ENCODE data around the gene ECSIT.

DNA sequence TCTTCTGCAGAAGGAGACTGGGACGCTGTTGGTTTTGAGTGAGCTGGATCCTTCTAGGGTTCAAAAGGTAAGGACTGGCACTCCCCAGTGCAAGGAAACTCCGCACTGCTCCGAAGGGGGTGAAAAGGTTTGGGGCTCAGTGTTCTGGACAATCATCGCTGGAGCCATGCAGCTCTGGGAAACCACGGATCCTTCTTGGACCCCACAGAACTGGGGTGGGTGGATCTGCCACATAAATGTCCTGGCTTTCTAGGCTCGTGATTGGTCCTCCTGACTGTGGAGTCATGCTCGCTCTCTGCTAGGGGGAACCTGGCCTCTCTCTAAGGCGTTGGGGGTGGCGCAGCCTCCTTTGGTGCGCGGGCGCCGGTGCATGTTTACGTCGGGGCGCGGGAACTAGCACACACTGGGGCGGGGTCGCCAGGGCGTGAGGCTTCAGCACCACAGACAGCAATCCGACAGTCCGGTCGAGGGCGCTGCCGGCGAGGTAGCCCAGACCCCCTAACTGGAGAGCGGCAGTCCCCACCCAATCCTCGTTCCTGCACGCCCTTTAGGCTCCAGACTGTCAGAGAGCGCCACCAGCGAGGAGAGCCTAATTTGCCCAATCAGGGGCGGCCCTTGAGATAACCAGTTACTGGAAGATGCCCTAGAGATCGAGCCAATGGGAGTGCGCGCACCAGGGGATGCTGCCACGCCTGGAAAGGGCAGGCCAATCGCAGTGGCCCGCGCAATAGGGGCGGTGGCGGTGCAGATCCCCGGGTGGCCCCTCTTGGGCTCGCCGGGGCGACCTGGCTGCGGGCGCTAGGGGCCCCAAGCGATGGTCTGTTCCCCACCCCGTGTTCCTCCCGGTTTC, 47.2 kb downstream of the ECSIT start:
- TF ChIP-seq, protein P1, sequence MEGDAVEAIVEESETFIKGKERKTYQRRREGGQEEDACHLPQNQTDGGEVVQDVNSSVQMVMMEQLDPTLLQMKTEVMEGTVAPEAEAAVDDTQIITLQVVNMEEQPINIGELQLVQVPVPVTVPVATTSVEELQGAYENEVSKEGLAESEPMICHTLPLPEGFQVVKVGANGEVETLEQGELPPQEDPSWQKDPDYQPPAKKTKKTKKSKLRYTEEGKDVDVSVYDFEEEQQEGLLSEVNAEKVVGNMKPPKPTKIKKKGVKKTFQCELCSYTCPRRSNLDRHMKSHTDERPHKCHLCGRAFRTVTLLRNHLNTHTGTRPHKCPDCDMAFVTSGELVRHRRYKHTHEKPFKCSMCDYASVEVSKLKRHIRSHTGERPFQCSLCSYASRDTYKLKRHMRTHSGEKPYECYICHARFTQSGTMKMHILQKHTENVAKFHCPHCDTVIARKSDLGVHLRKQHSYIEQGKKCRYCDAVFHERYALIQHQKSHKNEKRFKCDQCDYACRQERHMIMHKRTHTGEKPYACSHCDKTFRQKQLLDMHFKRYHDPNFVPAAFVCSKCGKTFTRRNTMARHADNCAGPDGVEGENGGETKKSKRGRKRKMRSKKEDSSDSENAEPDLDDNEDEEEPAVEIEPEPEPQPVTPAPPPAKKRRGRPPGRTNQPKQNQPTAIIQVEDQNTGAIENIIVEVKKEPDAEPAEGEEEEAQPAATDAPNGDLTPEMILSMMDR (IDR thresholded peaks at IDR 0.05 in 8 of 11, conservative IDR thresholded peaks at IDR 0.05 in 3 of 11), result no peak
- peak in 1 of 3 donors; percentile 6 for TF ChIP-seq POLR2AphosphoS5 (IDR thresholded peaks at IDR 0.05)
- no peak for TF ChIP-seq POLR2A (IDR thresholded peaks at IDR 0.05)
